ENCODE data around the gene KAT2B.

DNA sequence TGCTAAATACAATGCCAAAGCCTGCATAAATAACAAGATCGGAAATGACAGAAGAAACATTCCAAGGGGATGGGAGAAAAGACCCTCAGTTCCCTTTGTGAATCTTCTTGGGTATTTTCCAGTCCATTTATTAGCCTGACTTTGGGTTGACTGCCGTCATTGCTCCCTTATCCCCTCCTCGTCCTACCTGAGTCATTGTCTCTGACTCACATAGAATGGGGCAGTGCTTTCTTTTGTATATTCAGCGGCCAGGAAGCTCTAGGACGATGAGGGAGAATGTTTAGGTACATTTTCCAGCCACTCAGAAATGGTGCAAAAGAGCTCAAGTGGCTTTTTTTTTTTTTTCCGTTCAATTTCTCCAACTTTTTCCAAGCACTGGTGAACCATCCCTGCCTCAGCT lies 71.6 kb downstream of the KAT2B start:
- TF ChIP-seq NFE2 (CRISPR knock-in tag; IDR thresholded peaks at IDR 0.05) (no peak), MTA3 (CRISPR knock-in tag; IDR thresholded peaks at IDR 0.05) (no peak), KLF16 (CRISPR knock-in tag; IDR thresholded peaks at IDR 0.05) (no peak), FOXM1 (CRISPR knock-in tag; IDR thresholded peaks at IDR 0.05) (no peak), KLF9 (CRISPR knock-in tag; IDR thresholded peaks at IDR 0.05; ENCODE audit: low read depth) (no peak), POGK (CRISPR knock-in tag; conservative IDR thresholded peaks at IDR 0.05) (no peak), HINFP (CRISPR knock-in tag; IDR thresholded peaks at IDR 0.05; ENCODE audit: low read depth) (no peak), CTCF (CRISPR knock-in tag; IDR thresholded peaks at IDR 0.05) (no peak)
- TF ChIP-seq, protein P1, sequence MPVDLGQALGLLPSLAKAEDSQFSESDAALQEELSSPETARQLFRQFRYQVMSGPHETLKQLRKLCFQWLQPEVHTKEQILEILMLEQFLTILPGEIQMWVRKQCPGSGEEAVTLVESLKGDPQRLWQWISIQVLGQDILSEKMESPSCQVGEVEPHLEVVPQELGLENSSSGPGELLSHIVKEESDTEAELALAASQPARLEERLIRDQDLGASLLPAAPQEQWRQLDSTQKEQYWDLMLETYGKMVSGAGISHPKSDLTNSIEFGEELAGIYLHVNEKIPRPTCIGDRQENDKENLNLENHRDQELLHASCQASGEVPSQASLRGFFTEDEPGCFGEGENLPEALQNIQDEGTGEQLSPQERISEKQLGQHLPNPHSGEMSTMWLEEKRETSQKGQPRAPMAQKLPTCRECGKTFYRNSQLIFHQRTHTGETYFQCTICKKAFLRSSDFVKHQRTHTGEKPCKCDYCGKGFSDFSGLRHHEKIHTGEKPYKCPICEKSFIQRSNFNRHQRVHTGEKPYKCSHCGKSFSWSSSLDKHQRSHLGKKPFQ (CRISPR knock-in tag; IDR thresholded peaks at IDR 0.05; ENCODE audit: insufficient replicate concordance): no peak
- TF ChIP-seq, protein P2, sequence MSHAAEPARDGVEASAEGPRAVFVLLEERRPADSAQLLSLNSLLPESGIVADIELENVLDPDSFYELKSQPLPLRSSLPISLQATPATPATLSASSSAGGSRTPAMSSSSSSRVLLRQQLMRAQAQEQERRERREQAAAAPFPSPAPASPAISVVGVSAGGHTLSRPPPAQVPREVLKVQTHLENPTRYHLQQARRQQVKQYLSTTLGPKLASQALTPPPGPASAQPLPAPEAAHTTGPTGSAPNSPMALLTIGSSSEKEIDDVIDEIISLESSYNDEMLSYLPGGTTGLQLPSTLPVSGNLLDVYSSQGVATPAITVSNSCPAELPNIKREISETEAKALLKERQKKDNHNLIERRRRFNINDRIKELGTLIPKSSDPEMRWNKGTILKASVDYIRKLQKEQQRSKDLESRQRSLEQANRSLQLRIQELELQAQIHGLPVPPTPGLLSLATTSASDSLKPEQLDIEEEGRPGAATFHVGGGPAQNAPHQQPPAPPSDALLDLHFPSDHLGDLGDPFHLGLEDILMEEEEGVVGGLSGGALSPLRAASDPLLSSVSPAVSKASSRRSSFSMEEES (CRISPR knock-in tag; IDR thresholded peaks at IDR 0.05): no peak
